GM18870 (cell line): ENCODE measurements around the gene PCDHB3.
"Not testable (repeated sequence)": the region's sequence is repeated elsewhere in the genome, so short reads cannot be mapped to it uniquely, and the experiment has no call there.

ENCODE experiments used
- ATAC-seq: cut with Tn5 transposase; IDR thresholded peaks from one replicate; pipeline ENCODE4 v1.9.1; 2021; ENCODE audit warnings: moderate library complexity; ENCODE audit not compliant: unreplicated experiment

The PCDHB3 gene

GRCh38 chr5:141135718-141136266 is 35.5 kb downstream of the PCDHB3 start:
- ATAC-seq = no peak

GRCh38 chr5:141137346-141137745 is 37.1 kb downstream of the PCDHB3 start:
- not testable (repeated sequence) for ATAC-seq

- no peak for ATAC-seq
These were observed 49.5 kb downstream of the PCDHB3 start, which contains the start of gene PCDHB6 for GRCh38 chr5:141149812-141150211. Gene PCDHB6 (plus strand): TSS chr5:141150057. CDS start chr5:141150258, 201 bp downstream.

GRCh38 chr5:141150224-141150992 is 50.1 kb downstream of the PCDHB3 start:
- no peak for ATAC-seq

- no peak for ATAC-seq
These were observed 50.7 kb downstream of the PCDHB3 start for GRCh38 chr5:141150993-141151325.

- not testable (repeated sequence) for ATAC-seq
These were observed 51.4 kb downstream of the PCDHB3 start for GRCh38 chr5:141151632-141152031.

- not testable (repeated sequence) for ATAC-seq
These were observed 51.8 kb downstream of the PCDHB3 start for GRCh38 chr5:141152096-141152495.
